ENCODE measurements around the gene TWSG1. TPM values are rescaled to one million over a fixed set of nuclear protein-coding genes. Genes with fewer than 3 reads are reported as not detected.

Gene TWSG1
- polyA plus RNA-seq, 3 donors, result 1.6 to 5.5 (median 3.9) TPM

- Histone ChIP-seq H4K20me1 (ENCODE audit: insufficient read depth, low read length) (no peaks in the 10 kb centered on the region), H3K9ac (ENCODE audit: insufficient read depth, low read length, poor library complexity, severe bottlenecking) (no peak overlapping the region), H3K36me3 (replicated peaks in 1 of 2; ENCODE audit: control insufficient read depth in 1 of 2, insufficient read depth in 2 of 2, low read length in 2 of 2) (no peaks in the 10 kb centered on the region), H3K79me2 (ENCODE audit: insufficient read depth, low read length) (no peaks in the 10 kb centered on the region), H3K4me2 (replicated peaks; ENCODE audit: extremely low read depth, low read length, poor library complexity, severe bottlenecking) (no peak overlapping the region), H3K27me3 (ENCODE audit: control insufficient read depth in 2 of 2, insufficient read depth in 2 of 2, low read length in 2 of 2) (no peaks in the 10 kb centered on the region), H3K27ac (ENCODE audit: low read depth in 1 of 2, low read length in 2 of 2) (no peak overlapping the region), H2AFZ (ENCODE audit: insufficient read depth, low read depth, low read length, poor library complexity, severe bottlenecking) (no peak overlapping the region), H3K9me3 (replicated peaks in 1 of 2; ENCODE audit: control insufficient read depth in 1 of 2, insufficient read depth in 1 of 2, low read length in 2 of 2) (no peaks in the 10 kb centered on the region), H3K4me1 (ENCODE audit: control insufficient read depth in 1 of 2, insufficient read depth in 2 of 2, low read length in 2 of 2) (no peaks in the 10 kb centered on the region), H3K4me3 (replicated peaks in 1 of 3; ENCODE audit: low read depth in 2 of 3, low read length in 3 of 3) (no peak overlapping the region)
- Mint-ChIP-seq H3K36me3 (no peaks in the 10 kb centered on the region), H3K4me3 (no peak overlapping the region), H3K27me3 (ENCODE audit: low read depth in 3 of 3) (peaks cover 0 to 2% (median 0%) of the 10 kb centered on the region in 3 donors), H3K9me3 (peaks cover 0 to 1% (median 0%) of the 10 kb centered on the region in 7 donors), H3K27ac (no peak overlapping the region), H3K4me1 (no peaks in the 10 kb centered on the region)
- intact Hi-C loops (cut with micrococcal nuclease), result no loop called here
- no CpG with 5 or more reads among the region's 3 CpGs for WGBS (ENCODE audit: insufficient coverage)
- TF ChIP-seq, protein P1, sequence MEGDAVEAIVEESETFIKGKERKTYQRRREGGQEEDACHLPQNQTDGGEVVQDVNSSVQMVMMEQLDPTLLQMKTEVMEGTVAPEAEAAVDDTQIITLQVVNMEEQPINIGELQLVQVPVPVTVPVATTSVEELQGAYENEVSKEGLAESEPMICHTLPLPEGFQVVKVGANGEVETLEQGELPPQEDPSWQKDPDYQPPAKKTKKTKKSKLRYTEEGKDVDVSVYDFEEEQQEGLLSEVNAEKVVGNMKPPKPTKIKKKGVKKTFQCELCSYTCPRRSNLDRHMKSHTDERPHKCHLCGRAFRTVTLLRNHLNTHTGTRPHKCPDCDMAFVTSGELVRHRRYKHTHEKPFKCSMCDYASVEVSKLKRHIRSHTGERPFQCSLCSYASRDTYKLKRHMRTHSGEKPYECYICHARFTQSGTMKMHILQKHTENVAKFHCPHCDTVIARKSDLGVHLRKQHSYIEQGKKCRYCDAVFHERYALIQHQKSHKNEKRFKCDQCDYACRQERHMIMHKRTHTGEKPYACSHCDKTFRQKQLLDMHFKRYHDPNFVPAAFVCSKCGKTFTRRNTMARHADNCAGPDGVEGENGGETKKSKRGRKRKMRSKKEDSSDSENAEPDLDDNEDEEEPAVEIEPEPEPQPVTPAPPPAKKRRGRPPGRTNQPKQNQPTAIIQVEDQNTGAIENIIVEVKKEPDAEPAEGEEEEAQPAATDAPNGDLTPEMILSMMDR (IDR thresholded peaks at IDR 0.05), result no peak
- DNase-seq, result no peak
Observed at GRCh38 chr18:9441061-9441460, 106.5 kb downstream of the TWSG1 start.

- Histone ChIP-seq H3K79me2 (ENCODE audit: insufficient read depth, low read length) (no peaks in the 10 kb centered on the region), H3K4me3 (replicated peaks in 1 of 3; ENCODE audit: low read depth in 2 of 3, low read length in 3 of 3) (no peak overlapping the region), H3K36me3 (replicated peaks in 1 of 2; ENCODE audit: control insufficient read depth in 1 of 2, insufficient read depth in 2 of 2, low read length in 2 of 2) (no peaks in the 10 kb centered on the region), H3K9me3 (replicated peaks in 1 of 2; ENCODE audit: control insufficient read depth in 1 of 2, insufficient read depth in 1 of 2, low read length in 2 of 2) (peaks cover 7 to 25% of the 10 kb centered on the region in 2 donors), H3K4me1 (ENCODE audit: control insufficient read depth in 1 of 2, insufficient read depth in 2 of 2, low read length in 2 of 2) (no peaks in the 10 kb centered on the region), H3K9ac (ENCODE audit: insufficient read depth, low read length, poor library complexity, severe bottlenecking) (no peak overlapping the region), H3K4me2 (replicated peaks; ENCODE audit: extremely low read depth, low read length, poor library complexity, severe bottlenecking) (no peak overlapping the region), H2AFZ (ENCODE audit: insufficient read depth, low read depth, low read length, poor library complexity, severe bottlenecking) (no peak overlapping the region), H3K27me3 (ENCODE audit: control insufficient read depth in 2 of 2, insufficient read depth in 2 of 2, low read length in 2 of 2) (no peaks in the 10 kb centered on the region), H4K20me1 (ENCODE audit: insufficient read depth, low read length) (no peaks in the 10 kb centered on the region), H3K27ac (ENCODE audit: low read depth in 1 of 2, low read length in 2 of 2) (no peak overlapping the region)
- Mint-ChIP-seq H3K4me1 (no peaks in the 10 kb centered on the region), H3K36me3 (no peaks in the 10 kb centered on the region), H3K4me3 (no peak overlapping the region), H3K27ac (no peak overlapping the region), H3K27me3 (ENCODE audit: low read depth in 3 of 3) (peaks cover 0 to 1% (median 0%) of the 10 kb centered on the region in 3 donors), H3K9me3 (peaks cover 10 to 27% (median 22%) of the 10 kb centered on the region in 7 donors)
- no CpG with 5 or more reads among the region's 3 CpGs for WGBS (ENCODE audit: insufficient coverage)
- DNase-seq, result no peak
- TF ChIP-seq, protein P1 (IDR thresholded peaks at IDR 0.05), result no peak
- intact Hi-C loops (cut with micrococcal nuclease), result no loop called here
Observed at GRCh38 chr18:9444549-9444948, 110.0 kb downstream of the TWSG1 start.

Measured in CD14-positive monocyte (primary cell).